Activated CD4-positive, alpha-beta memory T cell treated with anti-CD3 and anti-CD28 coated beads for 36 hours (primary cell): ENCODE results near the gene CDK6. TPM values are rescaled to one million over a fixed set of nuclear protein-coding genes. Genes with fewer than 3 reads are reported as not detected.

ENCODE experiments used
- CTCF ChIA-PET: fragments of 350-600 bp; sonication (Branson Sonifier 250); formaldehyde crosslinking; loops from one replicate; lab custom pipeline; 2021; ENCODE audit warnings: antibody characterized with exemption, inconsistent platforms; lab: Charles Lee
- POLR2A ChIA-PET: fragments of 350-600 bp; sonication (Branson Sonifier 250); formaldehyde crosslinking; loops from one replicate; lab custom pipeline; 2021; ENCODE audit warnings: antibody characterized with exemption; lab: Charles Lee
- DNase-seq: peaks from one replicate; pipeline ENCODE4 v3.0.0-alpha.2; 2020
- H3K27ac Mint-ChIP-seq: one replicate; pipeline ENCODE4 v1.8.0; 2021; ENCODE audit warnings: mixed read lengths
- H3K27me3 Mint-ChIP-seq: one replicate; pipeline ENCODE4 v1.8.0; 2021; ENCODE audit warnings: mixed read lengths
- H3K36me3 Mint-ChIP-seq: one replicate; pipeline ENCODE4 v1.8.0; 2021; ENCODE audit warnings: mixed read lengths
- H3K4me1 Mint-ChIP-seq: one replicate; pipeline ENCODE4 v1.8.0; 2021; ENCODE audit warnings: low read depth, mixed read lengths
- H3K4me3 Mint-ChIP-seq: one replicate; pipeline ENCODE4 v1.8.0; 2021; ENCODE audit warnings: mild to moderate bottlenecking, mixed read lengths
- H3K9me3 Mint-ChIP-seq: one replicate; pipeline ENCODE4 v1.8.0; 2021; ENCODE audit warnings: mixed read lengths
- intact Hi-C: fragments of 100-400 bp; cut with micrococcal nuclease; formaldehyde crosslinking; loops from one replicate; pipeline ENCODE4 v1.15.1; 2023
- total RNA-seq, 2 experiments: library from RNA; stranded (reverse); gene quantifications; one replicate each; pipeline ENCODE4 v1.2.3, GENCODE V29; 2021

Gene CDK6
- total RNA-seq, 2 experiments from 2014 or later, result 131 to 132 TPM

DNA sequence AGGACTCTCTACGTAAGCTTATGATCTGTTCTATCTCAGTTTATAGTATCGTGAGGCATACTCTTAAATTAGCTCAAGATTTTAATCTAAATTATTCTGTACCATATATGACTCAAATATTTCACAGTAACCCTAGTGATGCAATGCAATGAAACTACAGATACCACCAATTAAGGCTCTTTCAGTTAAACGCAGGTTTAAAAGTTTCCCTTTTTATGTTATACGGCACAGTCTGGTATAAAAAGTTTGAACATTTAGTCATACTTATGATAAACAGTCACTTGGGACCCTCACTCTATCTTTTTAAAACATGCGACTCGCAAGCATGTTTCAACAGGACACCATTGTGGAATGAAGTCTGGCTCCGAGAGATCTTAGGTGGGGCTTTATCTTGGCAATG, 107.2 kb downstream of the CDK6 start:
- no peak for DNase-seq
- peaks cover 42% of the 10 kb centered on the region for H3K36me3 Mint-ChIP-seq
- H3K9me3 Mint-ChIP-seq, result no peaks in the 10 kb centered on the region
- ChIA-PET POLR2A (interaction anchor here (0.6 to 1.3 kb wide), 6 partner anchors 12 to 308 kb away, joined by 3 to 10 read pairs (median 4); no protein-coding TSS in a partner anchor), CTCF (interaction anchor here (0.9 to 1.4 kb wide), 3 partner anchors 9 to 104 kb away, joined by 3 to 5 read pairs (median 3); no protein-coding TSS in a partner anchor)
- intact Hi-C loops, result loop anchor here (1.0 kb wide), 1 partner anchor 11 kb away; no protein-coding TSS in a partner anchor
- peak overlapping the region; percentile 96 for H3K27ac Mint-ChIP-seq
- no peak overlapping the region for H3K4me3 Mint-ChIP-seq
- H3K4me1 Mint-ChIP-seq, result peaks cover 60% of the 10 kb centered on the region
- H3K27me3 Mint-ChIP-seq, result no peaks in the 10 kb centered on the region

DNA sequence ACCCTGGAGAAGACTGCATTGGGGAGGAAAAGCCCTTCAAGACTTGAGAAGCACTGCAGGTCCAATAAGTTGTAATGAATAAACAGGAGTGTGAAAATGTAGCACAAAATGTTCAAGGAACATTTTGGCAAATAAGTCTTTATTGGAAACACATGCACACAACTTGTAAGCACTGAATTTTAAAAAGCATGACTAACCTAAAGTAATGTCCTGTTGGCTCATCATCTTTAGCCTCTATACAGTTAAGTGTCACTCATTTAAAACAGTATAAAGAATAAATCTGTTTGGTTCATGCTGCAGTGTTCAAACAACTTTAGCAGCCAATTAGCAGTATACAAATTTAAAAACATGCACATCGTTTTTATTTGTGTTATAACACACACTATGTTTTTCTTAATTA, 108.6 kb downstream of the CDK6 start:
- CTCF ChIA-PET, result interaction anchor here (1.7 kb wide), 1 partner anchor 14 kb away, joined by 5 read pairs; no protein-coding TSS in a partner anchor
- no peak overlapping the region for H3K27ac Mint-ChIP-seq
- peaks cover 51% of the 10 kb centered on the region for H3K36me3 Mint-ChIP-seq
- POLR2A ChIA-PET, result no interaction called here
- no peaks in the 10 kb centered on the region for H3K27me3 Mint-ChIP-seq
- no peak for DNase-seq
- no peak overlapping the region for H3K4me3 Mint-ChIP-seq
- intact Hi-C loops, result no loop called here
- H3K9me3 Mint-ChIP-seq, result no peaks in the 10 kb centered on the region
- H3K4me1 Mint-ChIP-seq, result peaks cover 67% of the 10 kb centered on the region

DNA sequence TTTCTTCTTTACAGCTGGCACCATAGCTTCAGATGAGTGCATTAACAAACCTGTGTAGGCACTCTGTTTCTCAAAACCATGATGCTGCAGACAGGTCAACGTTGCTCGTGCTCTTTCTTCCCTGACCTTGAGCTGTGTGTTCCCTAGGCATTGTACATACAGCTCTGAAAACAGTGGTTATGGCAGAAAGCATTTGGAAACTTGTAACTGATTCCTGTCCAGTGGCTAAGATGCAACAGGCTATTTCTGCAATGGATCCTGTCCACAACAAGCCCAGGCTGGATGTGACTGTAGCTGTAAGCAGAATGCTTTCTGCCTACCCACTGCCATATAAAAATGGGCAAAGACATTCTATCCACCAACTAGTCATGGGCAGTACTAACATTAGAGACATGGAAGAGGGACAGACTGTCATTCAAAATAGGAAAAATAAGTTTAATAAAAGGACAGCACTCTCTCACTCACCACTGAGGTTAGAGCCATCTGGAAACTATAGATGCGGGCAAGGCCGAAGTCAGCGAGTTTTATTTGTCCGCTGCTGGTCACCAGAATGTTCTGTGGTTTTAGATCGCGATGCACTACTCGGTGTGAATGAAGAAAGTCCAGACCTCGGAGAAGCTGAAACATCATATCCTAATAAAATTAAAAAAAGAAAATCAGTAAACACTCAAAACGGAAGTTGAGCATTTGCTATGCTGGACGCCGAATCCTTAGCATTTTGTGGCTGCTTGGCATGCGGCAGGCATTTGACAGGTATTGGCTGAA, 111.0 kb downstream of the CDK6 start:
- H3K27ac Mint-ChIP-seq, result no peak overlapping the region
- CTCF ChIA-PET, result interaction anchor here (0.7 kb wide), 1 partner anchor 117 kb away, joined by 3 read pairs; no protein-coding TSS in a partner anchor

DNA sequence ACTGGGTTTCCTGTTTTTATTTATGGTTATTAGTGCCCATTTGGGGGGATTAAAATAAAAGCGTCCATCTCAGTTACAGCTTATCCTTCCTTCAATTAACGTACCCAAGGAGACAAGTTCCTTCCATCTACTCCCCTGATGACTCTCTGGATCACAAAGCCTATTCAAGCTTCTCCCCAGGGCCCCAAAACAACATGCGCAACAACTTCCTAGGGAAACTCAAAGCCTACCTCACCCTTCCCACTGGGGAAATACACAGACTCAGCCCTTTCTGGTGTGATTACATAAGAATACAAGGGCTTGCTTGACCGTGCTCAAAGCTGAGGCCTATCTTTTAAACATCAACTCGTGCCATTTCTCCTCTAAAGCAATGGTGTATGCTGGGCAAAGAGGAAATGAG, 112.4 kb downstream of the CDK6 start:
- DNase-seq, result no peak
- H3K4me1 Mint-ChIP-seq, result peaks cover 54% of the 10 kb centered on the region
- ChIA-PET POLR2A (interaction anchor here (0.6 kb wide), 1 partner anchor 112 kb away, joined by 4 read pairs; no protein-coding TSS in a partner anchor), CTCF (interaction anchor here (1.2 kb wide), 1 partner anchor 108 kb away, joined by 4 read pairs; no protein-coding TSS in a partner anchor)
- intact Hi-C loops, result no loop called here
- no peak overlapping the region for H3K4me3 Mint-ChIP-seq
- no peaks in the 10 kb centered on the region for H3K27me3 Mint-ChIP-seq
- H3K9me3 Mint-ChIP-seq, result no peaks in the 10 kb centered on the region
- peaks cover 53% of the 10 kb centered on the region for H3K36me3 Mint-ChIP-seq
- H3K27ac Mint-ChIP-seq, result peak overlapping the region; percentile 34

More for the DNA sequence above, 111.0 kb downstream of the CDK6 start:
- POLR2A ChIA-PET, result no interaction called here
- Mint-ChIP-seq H3K36me3 (peaks cover 57% of the 10 kb centered on the region), H3K4me3 (no peak overlapping the region), H3K4me1 (peaks cover 59% of the 10 kb centered on the region), H3K27me3 (no peaks in the 10 kb centered on the region), H3K9me3 (no peaks in the 10 kb centered on the region)
- no peak for DNase-seq
- intact Hi-C loops, result no loop called here

DNA sequence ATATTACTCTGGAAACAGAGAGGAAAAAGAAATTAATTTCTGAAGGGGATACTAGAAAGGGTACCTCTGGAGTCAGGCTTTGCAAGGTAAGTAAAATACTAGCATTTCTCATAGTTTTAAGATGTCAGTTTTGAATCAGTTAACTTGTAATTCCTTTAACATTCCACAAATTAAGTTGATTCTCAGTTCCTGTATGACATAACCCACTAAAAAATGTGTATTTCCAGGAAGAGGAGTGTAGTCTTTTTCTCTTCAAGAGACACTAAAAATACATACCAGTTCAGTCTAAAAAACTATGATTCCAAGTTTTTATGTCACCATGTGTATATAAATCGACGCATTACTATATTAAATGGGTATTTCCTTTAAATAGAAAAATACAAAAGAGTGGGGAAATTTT, 113.2 kb downstream of the CDK6 start:
- Mint-ChIP-seq H3K4me3 (no peak overlapping the region), H3K4me1 (peaks cover 55% of the 10 kb centered on the region), H3K27ac (no peak overlapping the region), H3K9me3 (no peaks in the 10 kb centered on the region), H3K36me3 (peaks cover 59% of the 10 kb centered on the region), H3K27me3 (no peaks in the 10 kb centered on the region)
- POLR2A ChIA-PET, result interaction anchor here (0.6 kb wide), 1 partner anchor 112 kb away, joined by 4 read pairs; no protein-coding TSS in a partner anchor
- intact Hi-C loops, result no loop called here
- CTCF ChIA-PET, result interaction anchor here (1.2 kb wide), 1 partner anchor 109 kb away, joined by 4 read pairs; no protein-coding TSS in a partner anchor
- no peak for DNase-seq

DNA sequence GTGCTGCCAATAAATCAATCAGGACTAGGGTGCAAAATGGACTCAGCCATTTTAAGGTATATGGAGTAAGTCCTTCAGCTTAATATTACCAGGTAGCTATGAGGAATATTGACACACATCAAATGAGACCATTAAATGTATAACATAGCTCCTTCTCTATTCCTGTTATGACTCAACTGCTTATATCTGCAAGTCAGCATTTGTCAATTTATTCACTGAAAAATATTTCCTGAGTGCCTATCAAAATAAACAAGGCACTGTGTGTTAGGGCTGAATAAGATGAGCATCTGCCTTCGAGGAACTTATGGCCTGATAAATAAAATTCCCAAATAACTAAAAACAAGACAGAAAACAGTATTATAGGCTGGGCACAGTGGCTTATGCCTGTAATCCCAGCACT, 113.8 kb downstream of the CDK6 start:
- Mint-ChIP-seq H3K36me3 (peaks cover 62% of the 10 kb centered on the region), H3K27me3 (no peaks in the 10 kb centered on the region), H3K4me1 (peaks cover 60% of the 10 kb centered on the region), H3K27ac (peak overlapping the region; percentile 54), H3K9me3 (no peaks in the 10 kb centered on the region), H3K4me3 (no peak overlapping the region)
- ChIA-PET CTCF (interaction anchor here (1.0 to 1.2 kb wide), 2 partner anchors 109 to 111 kb away, joined by 3 to 4 read pairs; no protein-coding TSS in a partner anchor), POLR2A (interaction anchor here (0.8 to 1.0 kb wide), 2 partner anchors 91 to 110 kb away, joined by 3 to 4 read pairs; no protein-coding TSS in a partner anchor)
- no peak for DNase-seq
- intact Hi-C loops, result no loop called here

DNA sequence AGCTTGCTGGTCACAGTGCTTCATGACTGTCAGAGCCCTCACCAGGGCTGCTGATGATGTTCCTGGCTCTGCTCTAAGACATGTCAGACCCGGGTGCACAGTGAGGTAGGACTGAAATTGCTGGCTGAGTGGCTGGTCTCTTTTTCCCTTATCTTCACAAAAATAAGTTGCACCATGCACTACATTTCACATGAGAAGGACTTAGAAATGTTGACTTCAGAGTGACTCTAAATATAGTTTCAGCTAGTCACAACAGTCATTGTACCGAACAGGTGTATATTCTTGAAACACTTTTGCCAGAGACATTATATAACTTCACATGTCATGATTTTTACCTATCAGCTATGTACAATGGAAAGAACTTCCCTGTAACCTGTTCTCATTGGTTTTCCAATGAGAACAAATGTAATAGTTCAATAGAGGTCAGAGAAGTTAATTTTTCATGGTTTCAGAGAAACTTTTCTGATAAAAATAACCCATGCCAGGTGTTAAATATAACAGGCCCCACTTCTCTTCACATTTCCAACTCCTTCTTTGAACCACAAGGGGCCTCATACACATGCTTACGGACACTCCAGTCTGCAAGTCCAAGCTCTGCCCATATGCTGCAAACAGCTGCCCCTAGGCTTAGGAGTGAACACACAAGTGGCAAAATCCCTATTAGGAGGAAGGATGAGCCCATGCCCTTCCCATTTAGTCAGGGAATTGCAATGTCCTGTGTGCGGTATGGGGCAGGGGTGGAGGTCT, 115.6 kb downstream of the CDK6 start:
- no peaks in the 10 kb centered on the region for H3K9me3 Mint-ChIP-seq
- CTCF ChIA-PET, result interaction anchor here (1.0 to 1.8 kb wide), 3 partner anchors 8 to 99 kb away, joined by 3 to 9 read pairs (median 3); no protein-coding TSS in a partner anchor
- H3K4me1 Mint-ChIP-seq, result peaks cover 61% of the 10 kb centered on the region
- intact Hi-C loops, result no loop called here
- H3K36me3 Mint-ChIP-seq, result peaks cover 61% of the 10 kb centered on the region
- no peaks in the 10 kb centered on the region for H3K27me3 Mint-ChIP-seq
- POLR2A ChIA-PET, result no interaction called here
- H3K27ac Mint-ChIP-seq, result peak overlapping the region; percentile 45
- H3K4me3 Mint-ChIP-seq, result no peak overlapping the region
- no peak for DNase-seq

DNA sequence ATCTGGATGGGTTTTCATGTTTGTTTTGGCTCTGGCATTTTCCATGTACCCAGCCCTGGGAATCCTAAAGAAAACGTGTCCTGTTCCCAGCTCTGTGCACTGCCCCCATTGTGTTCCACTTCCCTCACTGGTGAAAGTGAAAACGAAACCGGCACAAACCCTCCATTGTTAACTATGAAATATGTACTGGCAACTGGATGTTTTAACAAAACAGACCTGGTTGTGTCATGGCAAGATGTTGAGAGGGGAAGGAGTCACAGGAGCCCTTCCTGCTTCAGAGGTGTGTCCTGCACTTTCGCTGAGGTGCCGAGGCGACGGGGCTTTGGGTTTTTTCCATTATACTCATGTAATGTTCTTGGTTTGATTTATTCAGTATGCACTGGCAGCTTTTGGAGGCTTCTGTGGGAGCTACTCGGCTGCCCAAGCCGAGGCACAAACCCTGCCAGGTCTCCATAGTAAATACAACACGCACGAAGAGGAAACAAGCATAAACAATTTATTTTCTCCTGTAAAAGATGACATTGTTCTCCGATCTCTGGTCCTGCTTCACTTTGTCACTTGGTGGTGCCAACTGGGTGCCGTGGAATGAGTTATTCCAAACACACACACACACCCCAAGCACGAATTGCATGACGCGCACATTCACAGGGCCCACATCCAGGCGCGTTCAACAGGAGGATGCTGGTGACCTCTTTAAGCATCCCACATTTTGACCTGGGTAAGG, 118.2 kb downstream of the CDK6 start:
- ChIA-PET POLR2A (interaction anchor here (0.9 to 1.6 kb wide), 4 partner anchors 9 to 187 kb away, joined by 4 to 5 read pairs (median 5); no protein-coding TSS in a partner anchor), CTCF (interaction anchor here (1.0 kb wide), 1 partner anchor 12 kb away, joined by 3 read pairs; no protein-coding TSS in a partner anchor)
- DNase-seq, result peak; percentile 82
- intact Hi-C loops, result loop anchor here (1.0 kb wide), 3 partner anchors 10 to 27 kb away; no protein-coding TSS in a partner anchor
- no peaks in the 10 kb centered on the region for H3K9me3 Mint-ChIP-seq
- no peaks in the 10 kb centered on the region for H3K27me3 Mint-ChIP-seq
- peak overlapping the region; percentile 83 for H3K27ac Mint-ChIP-seq
- peak overlapping the region; percentile 73 for H3K4me3 Mint-ChIP-seq
- peaks cover 52% of the 10 kb centered on the region for H3K36me3 Mint-ChIP-seq
- H3K4me1 Mint-ChIP-seq, result peaks cover 60% of the 10 kb centered on the region

DNA sequence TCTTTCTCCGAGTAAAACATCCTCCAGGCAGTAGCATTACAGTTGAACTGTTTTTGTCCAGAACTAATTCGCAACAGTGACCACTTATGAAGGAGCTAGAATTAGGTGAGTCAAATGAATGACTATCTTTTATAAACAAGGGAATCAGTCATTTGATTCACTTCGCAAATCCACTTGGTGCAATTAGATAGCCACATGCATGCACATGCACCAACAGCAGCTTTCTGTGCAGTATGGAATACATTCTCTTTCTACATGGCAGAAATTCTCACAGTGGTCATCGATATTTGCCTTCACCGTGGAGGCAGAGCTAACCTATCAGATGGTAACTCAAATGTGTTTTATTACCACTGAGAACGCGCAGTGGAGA, 118.8 kb downstream of the CDK6 start:
- peak overlapping the region; percentile 83 for H3K27ac Mint-ChIP-seq
- peaks cover 57% of the 10 kb centered on the region for H3K4me1 Mint-ChIP-seq
- H3K27me3 Mint-ChIP-seq, result no peaks in the 10 kb centered on the region
- peaks cover 49% of the 10 kb centered on the region for H3K36me3 Mint-ChIP-seq
- no peak for DNase-seq
- no peak overlapping the region for H3K4me3 Mint-ChIP-seq
- POLR2A ChIA-PET, result interaction anchor here (0.9 to 1.6 kb wide), 4 partner anchors 8 to 187 kb away, joined by 4 to 5 read pairs (median 5); no protein-coding TSS in a partner anchor
- H3K9me3 Mint-ChIP-seq, result no peaks in the 10 kb centered on the region
- intact Hi-C loops, result no loop called here
- CTCF ChIA-PET, result interaction anchor here (1.0 kb wide), 1 partner anchor 12 kb away, joined by 3 read pairs; no protein-coding TSS in a partner anchor

DNA sequence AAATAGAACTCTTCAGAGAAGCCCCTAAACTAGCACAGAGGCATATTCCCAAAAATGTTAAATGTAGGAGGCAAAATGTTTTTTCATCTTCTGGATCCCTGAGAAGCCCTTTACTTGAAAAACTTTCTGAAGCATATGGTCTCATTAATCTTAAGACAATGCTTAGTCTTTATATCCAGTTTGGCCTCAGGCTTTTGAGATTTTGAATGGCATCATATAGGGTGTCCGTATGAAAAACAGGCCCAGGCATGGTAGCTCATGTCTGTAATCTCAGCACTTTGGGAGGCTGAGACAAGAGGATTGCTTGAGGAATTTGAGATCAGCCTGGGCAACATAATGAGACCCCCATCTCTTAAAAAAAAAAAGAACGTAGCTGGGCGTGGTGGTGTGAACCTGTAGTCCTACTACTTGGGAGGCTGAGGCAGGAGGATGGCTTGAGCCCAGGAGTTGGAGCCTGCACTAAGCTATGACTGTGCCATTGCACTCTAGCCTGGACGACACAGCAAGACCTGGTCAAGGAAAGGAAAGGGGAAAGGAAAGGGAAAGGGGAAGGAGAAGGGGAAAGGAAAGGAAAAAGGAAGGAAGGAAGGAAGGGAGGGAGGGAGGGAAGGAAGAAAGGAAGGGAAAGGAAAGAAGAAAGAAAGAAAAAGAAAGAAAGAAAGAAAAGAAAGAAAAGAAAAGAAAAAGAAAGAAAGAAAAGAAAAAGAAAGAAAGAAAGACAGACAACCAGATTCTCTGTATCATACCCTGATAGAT, 119.4 kb downstream of the CDK6 start:
- CTCF ChIA-PET, result no interaction called here
- peaks cover 51% of the 10 kb centered on the region for H3K4me1 Mint-ChIP-seq
- H3K4me3 Mint-ChIP-seq, result no peak overlapping the region
- no peaks in the 10 kb centered on the region for H3K9me3 Mint-ChIP-seq
- H3K27me3 Mint-ChIP-seq, result no peaks in the 10 kb centered on the region
- no peak for DNase-seq
- peaks cover 44% of the 10 kb centered on the region for H3K36me3 Mint-ChIP-seq
- peak overlapping the region; percentile 47 for H3K27ac Mint-ChIP-seq
- POLR2A ChIA-PET, result interaction anchor here (0.9 to 1.6 kb wide), 4 partner anchors 8 to 188 kb away, joined by 4 to 5 read pairs (median 5); no protein-coding TSS in a partner anchor
- intact Hi-C loops, result no loop called here
